Mucosa of descending colon (tissue), 3 donors: ENCODE measurements around the gene ZFAND6. TPM values are rescaled to one million over a fixed set of nuclear protein-coding genes. Genes with fewer than 3 reads are reported as not detected.
"Not testable (repeated sequence)": the region's sequence is repeated elsewhere in the genome, so short reads cannot be mapped to it uniquely, and the experiment has no call there.

Experiments used
- ATAC-seq: fragments of 200-7000 bp; cut with Tn5 transposase; one replicate; pipeline ENCODE4 v1.9.1; 2020; ENCODE audit warnings: mild to moderate bottlenecking, moderate library complexity
- DNase-seq, 3 donors: peaks; one replicate each; pipeline ENCODE4 v3.0.0-alpha.2; 2020
- H3K36me3 ChIP-seq: fragments of 200-600 bp; one replicate; pipeline ENCODE4 v1.8.0; 2021; ENCODE audit warnings: low read depth, mild to moderate bottlenecking
- H3K4me1 ChIP-seq: fragments of 200-600 bp; one replicate; pipeline ENCODE4 v1.8.0; 2021; ENCODE audit warnings: low read depth, mild to moderate bottlenecking
- H3K4me3 ChIP-seq: fragments of 200-600 bp; one replicate; pipeline ENCODE4 v1.8.0; 2021; ENCODE audit warnings: mild to moderate bottlenecking
- H3K9me3 ChIP-seq: fragments of 200-600 bp; one replicate; pipeline ENCODE4 v1.8.0; 2021; ENCODE audit warnings: mild to moderate bottlenecking
- intact Hi-C, 2 donors: fragments of 100-400 bp; cut with DNase I in 1 of 2; cut with micrococcal nuclease in 1 of 2; formaldehyde crosslinking; loops; one replicate each; pipeline versions ENCODE4 v1.11.0 to v1.11.1; 2022; cut with DNase I, micrococcal nuclease
- total RNA-seq, 3 donors: library from RNA; stranded (reverse); fragmentation: NEBNext Ultra II Directional in 2 of 3; extraction: Animal tissue kit (Norgen Biotek cat#: 25700) in 2 of 3; gene quantifications; one replicate each; pipeline versions ENCODE4 v1.2.1 to v1.2.4, GENCODE V29; 2021 to 2023
- TF ChIP-seq, protein P1 (sequence below): fragments of 200-600 bp; IDR thresholded peaks from one replicate; pipeline ENCODE4 v1.8.0; 2022; ENCODE audit warnings: antibody characterized with exemption, mild to moderate bottlenecking
- donor health status: DM: no; HTN: no; CAD: no; lungs with moderate emphysema.
- donor health status: DM: no; HTN: no; CAD: no.
- donor health status: DM: no; HTN: yes; CAD: no.

Gene ZFAND6
- total RNA-seq, 3 donors from 2014 or later, result 73.0 to 83.3 (median 76.5) TPM

GRCh38 chr15:80093854-80094418 is 34.5 kb downstream of the ZFAND6 start:
- Histone ChIP-seq H3K4me3 (no peak overlapping the region), H3K9me3 (no peaks in the 10 kb centered on the region), H3K4me1 (peaks cover 14% of the 10 kb centered on the region), H3K36me3 (no peaks in the 10 kb centered on the region)
- peak; percentile 91 for ATAC-seq
- intact Hi-C loops, result no loop called here
- DNase-seq, result peak in 1 of 3 donors; percentile 49
- TF ChIP-seq, protein P1, sequence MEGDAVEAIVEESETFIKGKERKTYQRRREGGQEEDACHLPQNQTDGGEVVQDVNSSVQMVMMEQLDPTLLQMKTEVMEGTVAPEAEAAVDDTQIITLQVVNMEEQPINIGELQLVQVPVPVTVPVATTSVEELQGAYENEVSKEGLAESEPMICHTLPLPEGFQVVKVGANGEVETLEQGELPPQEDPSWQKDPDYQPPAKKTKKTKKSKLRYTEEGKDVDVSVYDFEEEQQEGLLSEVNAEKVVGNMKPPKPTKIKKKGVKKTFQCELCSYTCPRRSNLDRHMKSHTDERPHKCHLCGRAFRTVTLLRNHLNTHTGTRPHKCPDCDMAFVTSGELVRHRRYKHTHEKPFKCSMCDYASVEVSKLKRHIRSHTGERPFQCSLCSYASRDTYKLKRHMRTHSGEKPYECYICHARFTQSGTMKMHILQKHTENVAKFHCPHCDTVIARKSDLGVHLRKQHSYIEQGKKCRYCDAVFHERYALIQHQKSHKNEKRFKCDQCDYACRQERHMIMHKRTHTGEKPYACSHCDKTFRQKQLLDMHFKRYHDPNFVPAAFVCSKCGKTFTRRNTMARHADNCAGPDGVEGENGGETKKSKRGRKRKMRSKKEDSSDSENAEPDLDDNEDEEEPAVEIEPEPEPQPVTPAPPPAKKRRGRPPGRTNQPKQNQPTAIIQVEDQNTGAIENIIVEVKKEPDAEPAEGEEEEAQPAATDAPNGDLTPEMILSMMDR, result no peak

- TF ChIP-seq, protein P1, result no peak
- no peaks in the 10 kb centered on the region for H3K9me3 ChIP-seq
- H3K4me1 ChIP-seq, result peaks cover 14% of the 10 kb centered on the region
- no peak for DNase-seq
- ATAC-seq, result no peak
- intact Hi-C loops, result no loop called here
- no peak overlapping the region for H3K4me3 ChIP-seq
- H3K36me3 ChIP-seq, result no peaks in the 10 kb centered on the region
Observed at GRCh38 chr15:80095511-80095910, 36.0 kb downstream of the ZFAND6 start.

DNA sequence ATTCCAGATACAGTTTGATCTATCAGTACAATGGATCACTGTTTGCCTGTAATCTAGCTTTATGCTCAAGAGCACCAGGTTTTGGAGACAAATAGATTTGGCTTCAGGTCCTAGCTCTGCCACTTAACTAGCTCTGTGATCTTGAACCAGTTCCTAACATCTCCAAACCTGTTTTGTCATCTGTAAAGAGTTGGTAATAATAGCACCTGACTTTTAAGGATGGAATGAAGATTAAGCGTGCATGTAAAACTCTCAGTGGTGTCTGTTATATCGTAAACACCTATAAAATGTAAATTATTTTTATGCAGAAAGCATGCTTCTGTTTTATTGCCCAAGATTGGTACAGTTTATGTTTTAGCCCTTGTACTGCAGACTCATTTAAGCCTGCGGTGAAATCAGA is 36.5 kb downstream of the ZFAND6 start:
- Histone ChIP-seq H3K4me3 (no peak overlapping the region), H3K36me3 (no peaks in the 10 kb centered on the region), H3K9me3 (no peaks in the 10 kb centered on the region), H3K4me1 (peaks cover 14% of the 10 kb centered on the region)
- ATAC-seq (no peak), DNase-seq (no peak)
- TF ChIP-seq, protein P1, result no peak
- intact Hi-C loops, result no loop called here

- TF ChIP-seq, protein P1, result no peak
- DNase-seq (no peak), ATAC-seq (no peak)
- intact Hi-C loops, result no loop called here
- Histone ChIP-seq H3K9me3 (no peaks in the 10 kb centered on the region), H3K4me1 (peaks cover 12% of the 10 kb centered on the region), H3K36me3 (no peaks in the 10 kb centered on the region), H3K4me3 (no peak overlapping the region)
Observed at GRCh38 chr15:80098341-80098740, 38.9 kb downstream of the ZFAND6 start.

DNA sequence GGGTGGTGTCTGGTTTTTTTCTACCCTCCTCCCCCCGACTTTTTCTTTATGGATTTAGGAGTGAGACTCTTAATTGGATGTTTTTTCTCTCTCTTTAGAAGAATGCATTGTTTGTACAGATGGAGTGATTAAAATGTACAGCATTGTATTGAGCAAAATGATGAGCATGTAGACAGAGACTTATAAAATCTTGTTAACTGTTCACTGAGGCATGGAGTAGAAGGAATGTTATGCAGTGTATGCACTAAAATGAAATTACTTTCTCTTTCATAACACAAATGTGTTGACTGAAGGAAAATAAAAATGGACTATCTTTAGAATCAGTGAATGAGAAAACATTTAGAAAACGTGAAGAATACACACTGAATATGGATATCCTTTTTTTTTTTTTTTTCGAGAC is 39.8 kb downstream of the ZFAND6 start:
- intact Hi-C loops, result no loop called here
- TF ChIP-seq, protein P1, result no peak
- Histone ChIP-seq H3K4me1 (peaks cover 5% of the 10 kb centered on the region), H3K4me3 (no peak overlapping the region), H3K9me3 (no peaks in the 10 kb centered on the region), H3K36me3 (no peaks in the 10 kb centered on the region)
- DNase-seq (no peak), ATAC-seq (no peak)

DNA sequence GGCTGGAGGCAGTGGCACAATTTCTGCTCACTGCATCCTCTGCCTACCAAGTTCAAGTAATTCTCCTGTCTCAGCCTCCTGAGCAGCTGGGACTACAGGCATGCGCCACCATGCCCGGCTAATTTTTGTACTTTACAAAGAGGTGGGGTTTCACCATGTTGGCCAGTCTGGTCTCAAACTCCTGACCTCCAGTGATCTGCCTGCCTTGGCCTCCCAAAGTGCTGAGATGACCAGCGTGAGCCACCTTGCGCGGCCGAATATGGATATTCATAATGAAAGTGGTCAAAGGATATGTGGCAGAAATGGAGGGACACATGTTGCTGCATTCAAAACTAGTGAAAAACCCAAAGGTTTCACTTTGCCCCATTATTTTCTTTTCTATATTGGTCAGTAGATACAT is 40.2 kb downstream of the ZFAND6 start:
- H3K4me3 ChIP-seq, H3K4me1 ChIP-seq, H3K36me3 ChIP-seq, ATAC-seq, intact Hi-C loops, H3K9me3 ChIP-seq, DNase-seq: not testable (repeated sequence)
